Inflammatory macrophage treated with lipopolysaccharide for 1 hour (primary cell): ENCODE results near the gene SIRT6.
A peak's percentile ranks its signal among the peaks of the same experiment; 100 is the strongest.
"Not testable (repeated sequence)": the region's sequence is repeated elsewhere in the genome, so short reads cannot be mapped to it uniquely, and the experiment has no call there.

ENCODE experiments used
- DNase-seq, 2 donors: peaks; one replicate each; pipeline ENCODE4 v3.0.0-alpha.2; 2020 to 2022

SIRT6 gene

DNA sequence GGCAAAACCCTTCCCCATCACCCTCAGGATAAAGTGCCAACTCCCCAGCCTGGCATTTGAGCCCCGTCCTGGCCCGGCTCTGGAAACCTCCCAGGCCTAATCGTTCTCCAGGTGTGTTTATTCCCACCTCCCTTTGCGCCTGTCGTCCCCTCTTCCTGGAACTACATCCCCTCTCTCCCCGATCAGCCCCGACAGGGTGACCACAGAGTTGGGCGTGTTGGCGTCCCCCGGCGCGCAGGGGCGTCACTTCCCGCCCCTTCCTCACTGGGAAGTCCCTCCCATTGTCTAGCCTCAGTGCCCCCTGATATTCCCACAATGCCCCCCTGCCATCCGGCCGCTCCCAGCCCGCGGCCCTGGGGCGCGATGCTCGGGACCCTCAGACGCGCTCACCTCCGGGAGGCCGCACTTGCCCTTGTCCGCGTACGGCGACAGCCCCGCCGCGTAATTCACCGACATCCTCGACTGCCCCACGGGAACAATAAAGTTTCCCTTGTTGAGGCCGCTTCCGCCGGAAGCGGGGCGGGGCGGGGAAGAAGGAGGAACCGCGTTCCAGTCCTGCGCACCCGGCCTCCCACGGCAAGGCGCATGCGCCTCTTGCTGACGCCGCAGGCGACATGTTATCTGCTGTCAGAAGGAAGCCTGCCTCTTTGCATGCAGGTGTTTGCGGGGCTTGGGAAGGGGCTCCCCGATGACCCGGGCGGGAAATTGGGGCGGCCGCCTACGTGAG, at the start of gene SIRT6, which contains the start of gene ANKRD24:
Gene SIRT6, minus strand, starts transcription at position 480 of the 727 bp plus-strand sequence. Its CDS starts 24 bp downstream, at position 456.
Gene ANKRD24, plus strand, starts transcription at position 606 of the 727 bp plus-strand sequence. CDS start 3,737 bp downstream, outside the sequence.
- DNase-seq, result peak; percentile 93 to 96

DNA sequence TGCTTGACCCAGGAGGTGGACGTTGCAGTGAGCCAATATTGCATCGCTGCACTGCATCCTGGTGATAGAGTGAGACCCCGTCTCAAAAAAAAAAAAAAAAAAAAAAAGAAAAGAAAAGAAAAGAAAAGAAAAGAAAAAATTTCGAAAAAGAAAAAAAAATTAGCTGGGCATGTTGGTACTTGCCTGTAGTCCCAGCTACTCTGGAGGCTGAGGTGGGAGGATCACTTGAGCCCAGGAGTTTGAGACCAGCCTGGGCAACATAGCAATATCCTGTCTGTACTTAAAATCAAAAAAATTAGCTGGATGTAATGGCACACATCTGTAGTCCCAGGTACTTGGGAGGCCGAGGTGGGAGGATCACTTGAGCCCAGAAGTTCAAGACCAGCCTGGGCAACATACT, 49.8 kb upstream of the SIRT6 start:
- DNase-seq, result not testable (repeated sequence)

DNA sequence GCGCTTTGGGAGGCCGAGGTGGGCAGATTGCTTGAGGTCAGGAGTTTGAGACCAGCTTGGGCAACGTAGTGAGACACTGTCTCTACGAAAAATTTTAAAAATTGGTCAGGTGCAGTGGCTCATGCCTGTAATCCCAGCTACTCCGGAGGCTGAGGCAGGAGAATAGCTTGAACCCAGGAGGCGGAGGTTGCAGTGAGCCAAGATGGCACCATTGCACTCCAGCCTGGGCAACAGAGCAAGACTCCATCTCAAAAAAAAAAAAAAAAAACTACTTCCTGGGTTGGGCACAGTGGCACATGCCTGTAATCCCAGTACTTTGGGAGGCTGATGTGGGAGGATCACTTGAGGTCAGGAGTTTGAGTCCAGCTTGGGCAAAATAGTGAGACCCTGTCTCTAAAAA, 49.2 kb upstream of the SIRT6 start:
- not testable (repeated sequence) for DNase-seq

DNA sequence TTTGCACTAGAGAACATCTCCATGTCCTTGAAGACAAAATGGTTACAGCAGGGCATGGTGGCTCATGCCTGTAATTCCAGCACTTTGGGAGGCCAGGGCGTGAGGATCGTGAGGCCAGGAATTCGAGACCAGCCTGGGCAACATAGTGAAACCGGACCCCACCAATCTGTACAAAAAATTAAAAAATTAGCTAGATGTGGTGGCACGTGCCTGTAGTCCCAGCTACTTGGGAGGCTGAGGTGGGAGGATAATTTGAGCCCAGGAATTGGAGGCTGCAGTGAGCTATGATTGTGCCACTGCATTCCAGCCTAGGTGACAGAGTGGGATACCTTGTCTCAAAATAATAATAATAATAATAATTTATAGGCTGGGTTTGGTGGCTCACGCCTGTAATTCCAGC, 47.9 kb upstream of the SIRT6 start:
- not testable (repeated sequence) for DNase-seq

DNA sequence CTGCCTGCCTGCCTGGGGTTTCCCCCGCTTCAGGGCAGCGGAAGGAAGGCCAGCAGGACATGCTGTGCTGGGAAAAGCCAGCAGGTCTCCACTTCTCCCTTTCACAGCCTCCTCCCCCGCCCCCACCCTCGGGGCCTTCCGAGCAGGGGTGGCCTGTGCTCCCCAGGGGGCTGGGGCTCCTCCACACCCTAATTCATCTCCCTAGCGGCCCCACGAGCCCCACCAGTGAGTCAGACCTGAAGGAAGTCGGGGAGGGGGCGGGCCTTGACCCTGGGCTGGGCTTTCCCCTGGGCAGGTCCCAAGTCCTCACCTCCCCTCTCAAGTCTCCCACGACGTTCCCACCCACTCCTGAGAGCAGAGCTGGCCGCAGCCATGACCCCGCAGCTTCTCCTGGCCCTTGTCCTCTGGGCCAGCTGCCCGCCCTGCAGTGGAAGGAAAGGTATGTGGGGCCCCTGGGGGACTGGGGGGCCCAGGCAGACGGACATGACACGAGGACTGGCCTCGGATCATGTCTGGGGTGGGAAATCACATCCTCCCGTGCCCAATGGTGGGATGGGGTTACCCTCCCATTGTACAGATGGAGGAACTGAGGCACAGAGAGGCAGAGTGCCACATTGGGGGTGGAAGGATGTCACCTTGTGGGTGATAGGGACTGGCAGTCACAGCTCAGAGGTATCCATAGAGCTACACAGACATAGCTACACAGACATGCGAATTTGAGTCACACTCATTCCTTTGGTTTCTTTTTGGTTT, 47.0 kb upstream of the SIRT6 start, which contains the start of gene EBI3:
Gene EBI3, plus strand, starts transcription at position 345 of the 753 bp plus-strand sequence. Its CDS starts 28 bp downstream, at position 373.
- DNase-seq, result peak; percentile 94 to 99

DNA sequence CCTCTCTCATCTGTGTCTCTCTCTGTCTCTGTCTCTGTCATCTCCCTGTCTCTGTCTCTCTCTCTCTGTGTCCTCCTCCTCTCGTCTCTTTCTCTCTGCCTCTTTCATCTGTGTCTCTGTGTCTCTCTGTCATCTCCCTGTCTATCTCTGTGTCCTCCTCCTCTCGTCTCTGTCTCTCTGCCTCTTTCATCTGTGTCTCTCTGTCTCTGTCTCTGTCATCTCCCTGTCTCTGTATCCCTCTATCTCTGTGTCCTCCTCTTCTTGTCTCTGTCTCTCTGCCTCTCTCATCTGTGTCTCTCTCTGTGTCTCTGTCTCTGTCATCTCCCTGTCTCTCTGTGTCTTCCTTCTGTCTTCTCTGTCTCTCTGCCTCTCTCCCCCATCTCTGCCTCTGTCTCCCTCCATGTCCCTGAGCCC, 46.4 kb upstream of the SIRT6 start:
- DNase-seq, result no peak

DNA sequence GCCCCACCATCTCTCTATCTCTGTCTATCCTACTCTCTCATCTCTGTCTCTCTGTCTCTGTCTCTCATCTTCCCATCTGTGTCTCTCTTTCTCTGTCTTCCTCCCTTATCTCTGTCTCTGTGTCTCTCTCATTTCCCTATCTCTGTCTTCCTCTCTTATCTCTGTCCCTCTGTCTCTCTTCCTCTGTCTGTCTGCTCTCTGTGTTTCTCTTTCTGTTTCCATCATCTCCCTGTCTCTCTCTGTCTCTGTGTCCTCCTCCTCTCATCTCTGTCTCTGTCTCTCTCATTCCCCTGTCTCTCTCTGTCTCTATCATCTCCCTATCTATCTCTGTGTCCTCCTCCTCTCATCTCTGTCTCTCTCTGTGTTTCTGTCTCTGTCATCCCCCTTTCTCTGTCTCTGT, 45.4 kb upstream of the SIRT6 start:
- DNase-seq, result no peak

DNA sequence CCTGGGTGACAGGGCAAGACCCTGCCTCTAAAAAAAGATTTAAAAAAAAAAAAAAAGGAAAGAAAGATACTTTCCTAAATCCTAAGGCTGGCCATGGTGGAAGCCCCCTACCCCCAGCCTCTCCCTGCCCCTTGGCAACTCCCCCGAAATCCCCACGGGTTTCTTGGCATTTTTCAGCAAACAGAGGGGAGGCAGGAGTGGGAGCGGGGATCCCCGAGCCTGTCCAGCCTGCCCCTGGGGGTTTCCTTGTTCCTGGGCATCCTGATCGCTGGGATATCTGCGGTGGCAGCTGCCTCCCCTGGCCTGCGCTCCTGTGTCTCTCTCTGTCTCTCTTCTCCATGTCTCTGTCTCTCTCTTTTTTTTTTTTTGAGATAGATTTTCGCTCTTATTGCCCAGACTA, 43.5 kb upstream of the SIRT6 start:
- DNase-seq, result peak; percentile 56 to 69

DNA sequence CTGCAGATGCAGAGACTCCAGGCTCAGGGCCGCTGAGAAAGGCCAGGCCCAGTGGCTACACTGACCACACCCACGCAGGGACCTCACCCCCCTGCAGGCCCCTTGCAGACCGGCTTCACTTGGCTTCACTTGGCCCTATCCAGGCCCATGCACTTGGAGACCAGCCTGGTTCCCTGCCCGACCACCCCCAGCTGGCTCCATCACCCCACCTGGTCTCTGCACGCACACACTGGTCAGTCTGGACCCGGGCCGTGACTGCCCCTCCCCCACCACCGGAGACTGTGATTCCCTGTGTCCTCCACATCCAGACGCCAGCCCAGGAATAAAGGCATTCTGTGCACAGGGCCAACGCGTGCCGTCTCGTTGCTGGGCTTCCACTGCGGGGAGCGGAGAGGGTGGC, 42.1 kb upstream of the SIRT6 start:
- DNase-seq, result no peak

DNA sequence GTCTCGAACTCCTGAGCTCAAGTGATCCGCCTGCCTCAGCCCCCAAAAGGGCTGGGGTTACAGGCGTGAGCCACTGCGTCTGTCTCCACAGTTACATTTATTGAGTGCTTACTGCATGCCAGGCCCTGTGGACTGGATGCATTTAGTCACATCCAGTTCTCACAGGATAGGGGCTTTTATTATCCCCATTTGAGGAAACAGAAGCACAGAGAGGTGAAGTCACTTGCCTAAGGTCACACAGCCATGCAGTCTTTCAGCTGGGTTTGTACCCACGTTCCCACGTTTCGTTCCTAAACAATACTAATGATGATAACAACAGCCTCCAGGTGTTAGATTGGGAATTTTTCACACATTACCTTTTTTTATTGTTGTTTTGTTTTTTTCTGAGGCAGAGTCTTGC, 37.8 kb upstream of the SIRT6 start:
- no peak for DNase-seq

DNA sequence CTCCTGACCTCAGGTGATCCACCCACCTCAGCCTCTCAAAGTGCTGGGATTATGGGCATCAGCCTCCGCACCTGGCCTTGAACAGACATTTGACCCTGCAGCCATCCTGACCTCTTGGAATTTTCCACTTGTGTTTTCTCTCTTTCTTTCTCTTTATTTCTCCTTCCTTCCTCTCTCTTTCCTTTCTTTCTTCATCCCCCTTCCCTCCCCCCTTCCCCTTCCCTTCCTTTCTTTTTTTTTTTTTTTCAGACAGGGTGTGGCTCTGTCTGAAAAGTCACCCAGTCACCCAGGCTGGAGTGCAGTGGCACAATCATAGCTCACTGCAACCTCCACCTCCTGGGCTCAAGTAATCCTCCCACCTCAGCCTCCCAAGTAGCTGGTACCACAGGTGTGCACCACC, 36.2 kb upstream of the SIRT6 start:
- DNase-seq, result not testable (repeated sequence)

DNA sequence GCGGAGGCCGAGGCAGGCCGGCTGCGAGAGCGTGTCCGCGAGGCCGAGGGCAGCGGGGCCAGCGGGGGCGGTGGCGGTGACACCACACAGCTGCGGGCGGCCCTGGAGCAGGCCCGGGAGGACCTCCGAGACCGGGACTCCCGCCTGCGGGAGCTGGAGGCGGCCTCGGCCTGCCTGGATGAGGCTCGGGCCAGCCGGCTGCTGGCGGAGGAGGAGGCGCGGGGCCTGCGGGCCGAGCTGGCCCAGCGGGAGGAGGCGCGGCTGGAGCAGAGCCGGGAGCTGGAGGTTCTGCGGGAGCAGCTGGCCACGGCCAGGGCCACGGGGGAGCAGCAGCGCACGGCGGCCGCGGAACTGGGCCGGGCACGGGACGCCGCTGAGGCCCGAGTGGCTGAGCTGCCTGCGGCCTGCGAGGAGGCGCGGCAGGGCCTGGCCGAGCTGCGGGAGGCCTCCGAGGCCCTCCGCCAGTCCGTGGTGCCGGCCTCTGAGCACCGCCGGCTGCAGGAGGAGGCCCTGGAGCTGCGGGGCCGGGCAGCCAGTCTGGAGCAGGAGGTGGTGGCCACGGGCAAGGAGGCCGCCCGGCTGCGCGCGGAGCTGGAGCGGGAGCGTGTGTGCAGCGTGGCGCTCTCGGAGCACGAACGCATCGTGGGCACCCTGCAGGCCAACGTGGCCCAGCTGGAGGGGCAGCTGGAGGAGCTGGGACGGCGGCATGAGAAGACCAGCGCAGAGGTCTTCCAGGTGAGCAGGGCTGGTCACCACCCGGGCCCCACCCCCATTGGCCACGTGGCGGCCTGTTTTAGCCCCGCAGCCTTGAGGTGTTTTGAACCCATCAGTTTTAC, 35.3 kb upstream of the SIRT6 start:
- DNase-seq, result no peak

DNA sequence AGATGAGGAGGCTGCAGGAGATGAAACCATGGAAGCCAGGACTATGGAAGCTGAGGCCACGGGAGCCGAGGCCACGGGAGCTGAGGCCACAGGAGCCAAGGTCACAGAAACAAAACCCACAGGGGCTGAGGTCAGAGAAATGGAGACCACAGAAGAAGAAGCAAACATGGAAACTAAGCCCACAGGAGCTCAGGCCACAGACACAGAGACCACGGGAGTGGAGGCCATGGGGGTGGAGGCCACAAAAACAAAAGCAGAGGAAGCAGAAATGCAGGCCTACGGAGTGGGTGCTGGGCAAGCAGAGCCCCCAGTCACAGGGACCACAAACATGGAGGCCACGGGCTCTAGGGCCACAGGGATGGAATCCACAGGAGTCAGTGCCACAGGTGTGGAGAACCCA, 34.5 kb upstream of the SIRT6 start:
- no peak for DNase-seq

DNA sequence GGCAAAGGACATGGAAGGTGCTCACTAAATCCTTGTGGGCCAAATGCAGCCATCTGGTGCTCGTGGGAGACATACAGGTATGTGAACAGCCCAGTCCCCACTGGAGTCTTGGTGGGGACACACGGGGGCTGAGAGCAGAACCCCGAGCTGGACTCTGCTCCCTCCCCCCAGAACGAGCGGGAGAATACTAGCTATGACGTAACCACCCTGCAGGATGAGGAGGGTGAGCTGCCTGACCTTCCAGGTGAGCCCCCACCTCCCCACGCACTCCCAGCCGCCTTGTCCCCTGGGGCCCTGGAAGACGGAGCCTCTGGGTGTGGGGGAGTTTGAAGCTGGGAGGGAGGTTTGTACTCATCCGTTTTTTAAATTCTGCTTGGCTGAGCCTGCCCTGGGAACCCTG, 33.4 kb upstream of the SIRT6 start:
- no peak for DNase-seq

DNA sequence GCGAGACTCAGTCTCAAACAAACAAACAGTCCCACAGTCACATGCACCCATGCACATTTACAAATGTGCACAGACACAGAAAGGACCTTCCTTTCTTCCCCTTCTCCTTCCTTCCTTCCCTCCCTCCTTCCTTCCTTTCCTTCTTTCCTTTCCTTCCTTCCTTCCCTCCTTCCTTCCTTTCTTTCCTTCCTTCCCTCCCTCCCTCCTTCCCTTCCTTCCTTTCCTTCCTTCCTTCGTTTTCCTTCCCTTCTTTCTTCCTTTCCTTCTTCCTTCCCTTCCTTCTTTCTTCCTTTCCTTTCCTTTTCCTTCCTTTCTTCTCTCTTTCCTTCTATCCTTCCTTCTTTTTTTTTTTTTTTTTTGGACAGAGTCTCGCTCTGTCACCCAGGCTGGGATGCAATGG, 30.8 kb upstream of the SIRT6 start:
- DNase-seq, result no peak

DNA sequence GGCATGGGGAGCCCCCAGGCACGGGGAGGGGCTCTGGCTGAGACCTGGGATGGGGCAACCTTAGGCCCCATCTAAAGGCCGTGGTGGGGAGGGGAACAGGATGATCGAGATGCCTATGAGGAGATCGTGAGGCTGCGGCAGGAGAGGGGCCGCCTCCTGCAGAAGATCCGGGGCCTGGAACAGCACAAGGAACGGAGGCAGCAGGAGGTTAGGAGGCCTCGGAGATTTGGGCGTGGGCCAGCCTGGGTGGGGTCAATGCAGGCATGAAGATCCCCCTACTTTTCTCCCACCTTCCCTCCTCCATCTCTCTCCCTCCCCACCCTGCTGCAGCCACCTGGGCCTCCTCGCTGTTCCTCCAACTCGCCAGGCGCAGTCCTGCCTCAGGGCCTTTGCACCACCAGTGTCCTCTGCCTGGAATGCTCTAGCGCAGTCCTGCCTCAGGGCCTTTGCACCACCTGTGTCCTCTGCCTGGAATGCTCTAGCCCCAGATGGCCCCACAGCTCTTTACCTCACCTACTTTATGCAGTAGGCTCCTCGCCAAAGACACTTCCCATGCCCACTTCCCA, 27.9 kb upstream of the SIRT6 start:
- no peak for DNase-seq

DNA sequence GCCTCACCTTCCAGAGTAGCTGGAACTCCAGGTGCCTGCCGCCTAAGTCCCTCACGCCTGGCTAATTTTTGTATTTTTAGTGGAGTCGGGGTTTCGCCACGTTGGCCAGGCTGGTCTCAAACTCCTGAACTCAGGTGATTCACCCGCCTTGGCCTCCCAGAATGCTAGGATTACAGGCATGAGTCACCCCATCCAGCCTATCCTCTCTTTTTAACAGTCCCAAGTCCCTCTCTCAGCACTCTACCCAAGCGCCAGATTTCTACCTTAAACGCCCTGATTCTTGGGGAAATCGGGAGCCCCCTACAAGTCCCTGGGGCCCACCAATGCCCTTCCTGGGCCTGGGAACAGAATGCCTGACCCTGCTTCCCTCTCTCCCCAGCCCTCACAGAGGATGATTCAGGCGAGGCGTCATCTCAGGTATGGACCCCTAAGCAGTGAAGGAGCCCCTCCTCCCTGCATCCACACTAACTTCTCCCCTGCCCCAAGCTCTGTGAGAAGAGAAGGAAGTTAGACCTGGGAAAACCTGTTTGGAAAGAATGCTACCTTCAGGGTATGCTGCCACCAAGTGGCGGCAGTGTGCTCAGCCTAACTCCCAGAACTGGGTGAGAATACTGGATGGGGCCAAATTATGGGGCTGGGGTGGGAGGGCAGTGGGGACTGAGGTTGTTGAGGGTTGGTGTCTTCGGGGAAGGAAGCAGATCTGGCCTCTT, 26.2 kb upstream of the SIRT6 start:
- peak; percentile 22 to 44 for DNase-seq

DNA sequence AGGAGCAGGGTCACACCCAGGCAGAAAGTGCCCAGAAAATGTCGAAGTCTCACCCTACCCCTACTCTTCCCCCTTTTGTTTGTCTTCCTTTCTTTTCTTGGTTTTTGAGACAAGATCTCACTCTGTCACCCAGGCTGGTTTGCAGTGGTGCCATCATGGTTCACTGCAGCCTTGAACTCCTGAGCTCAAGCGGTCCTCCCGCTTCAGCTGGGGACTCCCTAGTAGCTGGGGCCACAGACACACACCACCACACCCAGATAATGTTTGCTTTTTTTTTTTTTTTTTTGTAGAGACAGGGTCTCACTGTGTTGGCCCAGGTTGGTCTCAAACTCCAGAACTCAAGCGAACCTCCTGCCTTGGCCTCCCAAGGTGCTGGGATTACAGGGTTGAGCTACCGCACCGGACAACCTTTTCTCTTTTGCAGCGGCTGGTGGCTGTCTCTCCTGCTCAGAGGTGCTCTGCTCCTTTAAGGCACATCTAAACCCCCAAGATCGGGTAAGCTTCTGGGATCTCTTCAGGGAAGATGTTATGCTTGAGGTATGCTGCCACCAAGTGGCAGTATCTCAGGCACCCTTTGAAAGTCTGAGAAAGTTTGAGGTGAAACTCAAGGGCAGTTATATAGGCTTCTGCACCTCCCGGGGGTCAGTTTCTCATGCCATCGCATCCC, 24.6 kb upstream of the SIRT6 start:
- peak in 1 of 2 donors; percentile 24 for DNase-seq

DNA sequence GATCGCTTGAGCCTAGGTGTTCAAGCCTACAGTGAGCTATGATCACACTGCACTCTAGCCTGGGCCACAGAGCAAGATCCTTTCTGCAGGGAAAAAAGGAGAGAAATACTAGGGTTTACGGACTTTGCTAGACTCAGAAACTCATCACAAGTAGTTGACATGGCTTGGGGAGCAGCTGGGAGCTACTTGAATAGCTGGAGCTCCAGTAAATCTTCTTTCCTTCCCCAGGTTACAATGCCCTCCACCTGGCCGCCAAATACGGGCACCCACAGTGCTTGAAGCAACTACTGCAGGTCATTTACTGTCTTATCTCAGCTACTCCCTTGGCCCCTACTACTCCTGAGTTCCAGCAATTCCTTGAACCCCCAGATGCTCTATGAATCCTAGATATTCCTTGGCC, 19.4 kb upstream of the SIRT6 start:
- DNase-seq, result no peak

DNA sequence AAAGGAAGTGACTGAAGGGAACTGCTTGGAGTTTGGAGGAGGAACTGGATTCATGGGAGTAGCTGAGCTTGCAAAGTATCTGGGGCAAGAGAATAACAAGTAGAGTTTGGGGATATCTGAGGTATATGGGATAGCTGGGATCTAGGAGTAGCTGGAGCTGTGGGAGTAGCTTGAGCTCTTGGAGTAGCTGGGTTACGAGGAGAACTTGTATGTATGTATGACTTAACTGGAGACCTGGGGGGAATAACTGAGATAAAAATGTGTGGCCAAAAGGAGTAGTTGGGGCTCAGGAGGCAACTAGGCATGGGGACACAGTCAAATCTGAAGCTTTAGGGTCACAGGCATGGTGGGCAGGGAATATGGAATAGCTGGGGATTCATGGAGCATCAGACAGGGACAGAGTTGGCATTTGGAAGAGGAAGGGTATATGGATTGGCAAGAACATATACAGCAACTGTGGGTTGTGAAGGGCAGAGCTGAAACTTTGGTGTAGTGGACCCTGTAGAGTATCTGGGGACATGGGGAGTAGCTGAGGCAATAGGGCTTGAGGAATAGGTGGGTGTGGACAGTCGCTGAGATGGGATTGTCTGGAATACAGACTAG, 18.7 kb upstream of the SIRT6 start:
- DNase-seq, result no peak

DNA sequence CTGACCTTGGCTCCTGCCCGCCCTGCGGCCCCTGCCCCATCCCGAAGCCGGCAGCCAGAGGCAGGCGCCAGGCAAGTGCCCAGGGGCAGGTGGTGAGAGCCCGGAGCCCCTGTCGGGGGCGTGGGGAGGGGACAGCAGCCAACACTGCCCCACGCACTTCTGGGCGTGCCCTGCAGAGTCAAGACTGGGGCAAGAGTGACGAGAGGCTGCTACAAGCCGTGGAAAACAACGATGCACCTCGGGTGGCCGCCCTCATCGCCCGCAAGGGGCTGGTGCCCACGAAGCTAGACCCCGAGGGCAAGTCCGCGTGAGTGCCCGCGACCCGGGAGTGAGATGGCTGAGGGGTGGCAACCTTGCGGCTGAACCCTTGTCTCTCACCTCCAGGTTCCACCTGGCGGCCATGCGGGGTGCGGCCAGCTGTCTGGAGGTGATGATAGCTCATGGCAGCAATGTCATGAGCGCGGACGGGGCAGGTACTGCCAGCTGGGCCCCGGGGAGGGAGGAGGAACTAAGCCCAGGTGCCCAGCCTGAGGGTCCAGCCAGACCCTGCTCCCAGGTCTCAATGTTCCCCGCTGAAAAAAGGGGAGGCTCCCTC, 17.4 kb upstream of the SIRT6 start:
- DNase-seq, result no peak
